NCI-H1436 treated with DMSO at 0.1 percent for 48 hours (cell line): ENCODE measurements around the gene KIRREL3.
"Not testable (repeated sequence)": the region's sequence is repeated elsewhere in the genome, so short reads cannot be mapped to it uniquely, and the experiment has no call there.

Experiments used
- DNase-seq: peaks from one replicate; lab custom pipeline; 2025; lab: John Stamatoyannopoulos, UW

The KIRREL3 gene

GRCh38 chr11:126378763-126379162 is 621.8 kb downstream of the KIRREL3 start:
- no peak for DNase-seq

GRCh38 chr11:126375726-126376125 is 624.8 kb downstream of the KIRREL3 start:
- DNase-seq, result no peak

GRCh38 chr11:126374562-126375300 is 625.8 kb downstream of the KIRREL3 start:
- not testable (repeated sequence) for DNase-seq

GRCh38 chr11:126373389-126374066 is 627.0 kb downstream of the KIRREL3 start:
- DNase-seq, result not testable (repeated sequence)
